ENCODE measurements around the gene HYAL3.
"Not testable (repeated sequence)": the region's sequence is repeated elsewhere in the genome, so short reads cannot be mapped to it uniquely, and the experiment has no call there.

The HYAL3 gene

GRCh38 chr3:50245831-50246516 is 53.2 kb downstream of the HYAL3 start:
- H2AFZ ChIP-seq (ENCODE audit: low read depth), result peak overlapping the region; percentile 30
- peaks cover 24% of the 10 kb centered on the region; the same call in 1 of the 2 replicates for H3K79me2 ChIP-seq (ENCODE audit: insufficient read depth, low read depth)

GRCh38 chr3:50245251-50245745 is 53.9 kb downstream of the HYAL3 start:
- Histone ChIP-seq H3K9ac (peak overlapping the region; percentile 53; the same call in 1 of the 2 replicates), H3K27me3 (ENCODE audit: insufficient read depth, low read depth) (no peaks in the 10 kb centered on the region), H2AFZ (ENCODE audit: low read depth) (no peak overlapping the region), H3K4me2 (peak overlapping the region; percentile 94; the same call in 1 of the 2 replicates), H3K79me2 (ENCODE audit: insufficient read depth, low read depth) (peaks cover 27% of the 10 kb centered on the region; the same call in 1 of the 2 replicates), H3K36me3 (ENCODE audit: insufficient read depth) (no peaks in the 10 kb centered on the region), H3K27ac (peak overlapping the region; percentile 80; the same call in 1 of the 2 replicates), H4K20me1 (ENCODE audit: insufficient read depth) (no peaks in the 10 kb centered on the region), H3K4me1 (ENCODE audit: low read depth, poor library complexity, severe bottlenecking) (peaks cover 11% of the 10 kb centered on the region), H3K4me3 (IDR thresholded peaks at IDR 0.05; ENCODE audit: insufficient read depth, low read depth, low read length) (no peak overlapping the region)
- TF ChIP-seq CTCF (conservative IDR thresholded peaks at IDR 0.05; ENCODE audit: low read depth, low read length), result no peak

More at GRCh38 chr3:50245831-50246516, 53.2 kb downstream of the HYAL3 start:
- H3K36me3 ChIP-seq (ENCODE audit: insufficient read depth), result no peaks in the 10 kb centered on the region
- peak overlapping the region; percentile 80 for H3K27ac ChIP-seq
- H3K4me3 ChIP-seq (IDR thresholded peaks at IDR 0.05; ENCODE audit: insufficient read depth, low read depth, low read length), result no peak overlapping the region
- H3K9ac ChIP-seq, result peak overlapping the region; percentile 53; the same call in 1 of the 2 replicates
- peaks cover 11% of the 10 kb centered on the region for H3K4me1 ChIP-seq (ENCODE audit: low read depth, poor library complexity, severe bottlenecking)
- H4K20me1 ChIP-seq (ENCODE audit: insufficient read depth), result no peaks in the 10 kb centered on the region
- no peaks in the 10 kb centered on the region for H3K27me3 ChIP-seq (ENCODE audit: insufficient read depth, low read depth)
- peak; percentile 87 for TF ChIP-seq CTCF (conservative IDR thresholded peaks at IDR 0.05; ENCODE audit: low read depth, low read length)
- peak overlapping the region; percentile 94 for H3K4me2 ChIP-seq

DNA sequence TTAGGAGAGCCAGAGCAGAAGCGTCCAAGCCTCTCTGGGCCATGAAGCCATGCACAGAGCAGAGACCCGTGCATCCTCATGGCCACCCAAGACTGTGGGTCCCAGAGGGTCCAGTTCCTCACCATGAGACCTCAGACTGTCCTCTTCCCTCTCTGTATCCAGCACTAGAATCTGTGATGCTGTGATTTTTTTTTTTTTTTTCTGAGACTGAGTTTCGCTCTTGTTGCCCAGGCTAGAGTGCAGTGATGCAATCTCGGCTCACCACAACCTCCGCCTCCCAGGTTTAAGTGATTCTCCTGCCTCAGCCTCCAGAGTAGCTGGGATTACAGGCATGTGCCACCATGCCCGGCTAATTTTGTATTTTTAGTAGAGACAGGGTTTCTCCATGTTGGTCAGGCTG is 54.4 kb downstream of the HYAL3 start:
- peaks cover 11% of the 10 kb centered on the region for H3K4me1 ChIP-seq (ENCODE audit: low read depth, poor library complexity, severe bottlenecking)
- peaks cover 32% of the 10 kb centered on the region; the same call in 1 of the 2 replicates for H3K79me2 ChIP-seq (ENCODE audit: insufficient read depth, low read depth)
- H3K9ac ChIP-seq; H4K20me1 ChIP-seq (ENCODE audit: insufficient read depth); H3K27me3 ChIP-seq (ENCODE audit: insufficient read depth, low read depth); H3K36me3 ChIP-seq (ENCODE audit: insufficient read depth); H3K4me2 ChIP-seq; H2AFZ ChIP-seq (ENCODE audit: low read depth); H3K4me3 ChIP-seq (IDR thresholded peaks at IDR 0.05; ENCODE audit: insufficient read depth, low read depth, low read length); H3K27ac ChIP-seq: not testable (repeated sequence)

GRCh38 chr3:50243543-50243895 is 55.7 kb downstream of the HYAL3 start:
- H3K4me2 ChIP-seq, result no peak overlapping the region
- H3K4me1 ChIP-seq (ENCODE audit: low read depth, poor library complexity, severe bottlenecking), result peaks cover 11% of the 10 kb centered on the region
- no peak overlapping the region for H2AFZ ChIP-seq (ENCODE audit: low read depth)
- H3K27me3 ChIP-seq (ENCODE audit: insufficient read depth, low read depth), result no peaks in the 10 kb centered on the region
- TF ChIP-seq CTCF (conservative IDR thresholded peaks at IDR 0.05; ENCODE audit: low read depth, low read length), result no peak
- peaks cover 37% of the 10 kb centered on the region; the same call in 1 of the 2 replicates for H3K79me2 ChIP-seq (ENCODE audit: insufficient read depth, low read depth)
- H3K27ac ChIP-seq, result no peak overlapping the region
- H3K4me3 ChIP-seq (IDR thresholded peaks at IDR 0.05; ENCODE audit: insufficient read depth, low read depth, low read length), result no peak overlapping the region
- H3K9ac ChIP-seq, result no peak overlapping the region
- no peaks in the 10 kb centered on the region for H3K36me3 ChIP-seq (ENCODE audit: insufficient read depth)
- H4K20me1 ChIP-seq (ENCODE audit: insufficient read depth), result no peaks in the 10 kb centered on the region

All from KMS-11 (cell line).